Mesenchymal stem cell (in vitro differentiated cells and primary cell): Measurements from ENCODE around the gene BEX3.

Experiments used
- DNase-seq: peaks from one replicate; pipeline ENCODE4 v3.0.0-alpha.2; 2013
- H2AFZ ChIP-seq: one replicate; pipeline ENCODE4 v1.6.1; 2013; ENCODE audit warnings: low read depth, mild to moderate bottlenecking, control low read depth, inconsistent platforms, low read length, moderate library complexity
- H2AK5ac ChIP-seq: 2 replicates; pipeline ENCODE4 v1.6.1; 2013; ENCODE audit warnings: low read length, moderate library complexity, mild to moderate bottlenecking, inconsistent platforms; ENCODE audit not compliant: severe bottlenecking
- H2BK120ac ChIP-seq: one replicate; pipeline ENCODE4 v1.6.1; 2013; ENCODE audit warnings: low read depth, mild to moderate bottlenecking, inconsistent platforms, low read length, moderate library complexity
- H2BK12ac ChIP-seq, 2 experiments: one replicate each; pipeline ENCODE4 v1.6.1; 2013; ENCODE audit warnings: inconsistent platforms in 2 of 2, low read length in 2 of 2, mild to moderate bottlenecking in 2 of 2, moderate library complexity in 2 of 2, control low read depth in 1 of 2
- H2BK15ac ChIP-seq: one replicate; pipeline ENCODE4 v1.6.1; 2013; ENCODE audit warnings: mild to moderate bottlenecking, low read depth, inconsistent platforms; ENCODE audit not compliant: poor library complexity, severe bottlenecking
- H2BK5ac ChIP-seq: 2 replicates; pipeline ENCODE4 v1.6.1; 2013; ENCODE audit warnings: low read depth, mild to moderate bottlenecking, low read length, control low read depth, inconsistent platforms; ENCODE audit not compliant: poor library complexity, severe bottlenecking
- H3K14ac ChIP-seq, 2 experiments: one replicate each; pipeline ENCODE4 v1.6.1; 2013; ENCODE audit warnings: inconsistent platforms in 2 of 2, low read length in 2 of 2, control low read depth in 1 of 2, mild to moderate bottlenecking in 1 of 2, moderate library complexity in 1 of 2
- H3K18ac ChIP-seq, 2 experiments: one replicate each; pipeline ENCODE4 v1.6.1; 2013; ENCODE audit warnings: inconsistent platforms in 2 of 2, low read length in 2 of 2, control low read depth in 1 of 2, low read depth in 1 of 2, mild to moderate bottlenecking in 1 of 2
- H3K23ac ChIP-seq, 2 experiments: one replicate each; pipeline ENCODE4 v1.6.1; 2013; ENCODE audit warnings: inconsistent platforms in 2 of 2, low read length in 2 of 2, mild to moderate bottlenecking in 2 of 2, moderate library complexity in 2 of 2, control low read depth in 1 of 2
- H3K27ac ChIP-seq: 2 replicates; pipeline ENCODE4 v1.5.1; 2013; ENCODE audit warnings: mild to moderate bottlenecking, moderate library complexity, low read length, control low read depth, inconsistent platforms; ENCODE audit not compliant: poor library complexity, severe bottlenecking
- H3K27me3 ChIP-seq, 2 experiments: 2 replicates each; pipeline versions ENCODE4 v1.6.1 to v1.7.0; 2013; ENCODE audit warnings: low read length in 2 of 2, mild to moderate bottlenecking in 2 of 2, moderate library complexity in 2 of 2, control low read depth in 1 of 2, inconsistent platforms in 1 of 2; ENCODE audit not compliant: control insufficient read depth in 1 of 2, insufficient read depth in 1 of 2
- H3K36me3 ChIP-seq, 2 experiments: 2 replicates each; pipeline versions ENCODE4 v1.6.1 to v1.7.0; 2013; ENCODE audit warnings: low read length in 2 of 2, control low read depth in 1 of 2, inconsistent platforms in 1 of 2, low read depth in 1 of 2, mild to moderate bottlenecking in 1 of 2; ENCODE audit not compliant: insufficient read depth in 2 of 2, control insufficient read depth in 1 of 2
- H3K4ac ChIP-seq, 2 experiments: one replicate each; pipeline ENCODE4 v1.6.1; 2013; ENCODE audit warnings: inconsistent platforms in 2 of 2, low read length in 2 of 2, mild to moderate bottlenecking in 2 of 2, moderate library complexity in 2 of 2, control low read depth in 1 of 2, low read depth in 1 of 2
- H3K4me1 ChIP-seq: 2 replicates; pipeline ENCODE4 v1.6.1; 2013; ENCODE audit warnings: low read depth, low read length, control low read depth; ENCODE audit not compliant: control insufficient read depth, insufficient read depth
- H3K4me2 ChIP-seq: 2 replicates; pipeline ENCODE4 v1.6.1; 2013; ENCODE audit warnings: low read length, mild to moderate bottlenecking, inconsistent platforms; ENCODE audit not compliant: poor library complexity, severe bottlenecking
- H3K4me3 ChIP-seq, 2 experiments: 2 replicates each; pipeline versions ENCODE4 v1.5.1 to v1.7.0; 2013; ENCODE audit warnings: low read length in 2 of 2, mild to moderate bottlenecking in 2 of 2, control low read depth in 1 of 2, low read depth in 1 of 2; ENCODE audit not compliant: insufficient read depth in 1 of 2
- H3K79me1 ChIP-seq: replicated peaks from 2 replicates; pipeline ENCODE4 v1.6.1; 2013; ENCODE audit warnings: mild to moderate bottlenecking, control low read depth, low read length, inconsistent platforms; ENCODE audit not compliant: poor library complexity, severe bottlenecking
- H3K9ac ChIP-seq: 2 replicates; pipeline ENCODE4 v1.7.0; 2013; ENCODE audit warnings: mild to moderate bottlenecking, low read length, moderate library complexity
- H3K9me3 ChIP-seq: 2 replicates; pipeline ENCODE4 v1.7.0; 2013; ENCODE audit warnings: mild to moderate bottlenecking, low read length; ENCODE audit not compliant: control insufficient read depth
- H4K8ac ChIP-seq: one replicate; pipeline ENCODE4 v1.6.1; 2013; ENCODE audit warnings: inconsistent platforms, mild to moderate bottlenecking, low read length, moderate library complexity
- H4K91ac ChIP-seq: one replicate; pipeline ENCODE4 v1.6.1; 2013; ENCODE audit warnings: mild to moderate bottlenecking, low read length, inconsistent platforms
- WGBS: methylation state at CpG from one replicate; pipeline ENCODE4 v1.1.7; 2013; ENCODE audit warnings: mixed read lengths; 5-methylcytosine and 5-hydroxymethylcytosine counted together

The BEX3 gene

DNA sequence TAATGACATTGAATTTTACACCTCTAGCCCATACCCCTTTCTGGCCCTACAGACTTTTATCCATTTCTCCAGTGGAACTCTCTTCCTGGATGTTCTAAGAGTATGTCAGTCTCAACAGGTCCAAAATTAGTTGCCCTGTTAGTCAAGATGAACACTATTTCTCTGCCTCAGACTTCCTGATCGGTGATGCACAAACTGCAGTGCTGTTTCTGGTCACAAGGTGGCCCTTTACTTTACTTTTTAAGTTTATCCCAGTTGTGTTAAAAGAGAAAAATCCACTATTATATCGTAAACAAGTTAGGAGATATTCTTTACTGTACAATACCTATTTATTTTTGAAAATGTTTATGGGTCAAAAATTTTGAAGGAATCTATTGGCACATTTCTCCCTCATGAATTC lies 33.2 kb upstream of the BEX3 start:
- WGBS, result no CpG with 5 or more reads among the region's 2 CpGs
- H2AK5ac ChIP-seq, result no peak overlapping the region
- no peaks in the 10 kb centered on the region for H3K79me1 ChIP-seq

DNA sequence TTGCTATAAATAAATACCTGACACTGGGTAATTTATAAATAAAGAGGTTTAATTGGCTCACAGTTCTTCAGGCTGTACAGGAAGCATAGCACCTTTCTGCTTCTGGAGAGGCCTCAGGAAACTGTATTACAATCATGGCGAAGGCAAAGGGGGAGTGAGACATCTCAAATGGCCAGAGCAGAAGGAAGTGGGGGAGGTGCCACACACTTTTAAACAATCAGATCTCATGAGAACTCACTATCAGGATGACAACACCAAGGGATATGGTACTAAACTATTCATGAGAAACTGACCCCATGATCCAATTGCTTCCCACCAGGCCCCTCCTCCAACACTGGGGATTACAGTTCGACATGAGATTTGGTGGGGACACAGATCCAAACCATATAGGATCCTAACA lies 31.7 kb upstream of the BEX3 start:
- no peak overlapping the region for H2AFZ ChIP-seq
- H2BK12ac ChIP-seq, result no peak overlapping the region
- no peak overlapping the region for H3K9ac ChIP-seq
- H4K8ac ChIP-seq, result no peak overlapping the region
- H3K27ac ChIP-seq, result no peak overlapping the region
- H3K4me1 ChIP-seq, result no peaks in the 10 kb centered on the region
- H3K4me2 ChIP-seq, result no peak overlapping the region
- H3K14ac ChIP-seq, result no peak overlapping the region
- no peak overlapping the region for H4K91ac ChIP-seq
- no peak overlapping the region for H3K4ac ChIP-seq
- no peak overlapping the region for H3K4me3 ChIP-seq
- DNase-seq, result no peak
- peaks cover 0 to 33% of the 10 kb centered on the region in 2 experiments for H3K27me3 ChIP-seq
- no peak overlapping the region for H2BK120ac ChIP-seq
- no peaks in the 10 kb centered on the region for H3K36me3 ChIP-seq
- no peak overlapping the region for H3K23ac ChIP-seq
- no peaks in the 10 kb centered on the region for H3K79me1 ChIP-seq
- H2AK5ac ChIP-seq, result no peak overlapping the region
- H2BK15ac ChIP-seq, result no peak overlapping the region
- H3K9me3 ChIP-seq, result no peaks in the 10 kb centered on the region
- WGBS, result no CpG with 5 or more reads among the region's 2 CpGs
- no peak overlapping the region for H2BK5ac ChIP-seq
- no peak overlapping the region for H3K18ac ChIP-seq

More for the DNA sequence above, 33.2 kb upstream of the BEX3 start:
- no peak overlapping the region for H3K14ac ChIP-seq
- H2BK12ac ChIP-seq, result no peak overlapping the region
- H2AFZ ChIP-seq, result no peak overlapping the region
- no peak overlapping the region for H3K23ac ChIP-seq
- H3K4me3 ChIP-seq, result no peak overlapping the region
- H2BK5ac ChIP-seq, result no peak overlapping the region
- H3K9me3 ChIP-seq, result no peaks in the 10 kb centered on the region
- H4K8ac ChIP-seq, result no peak overlapping the region
- no peak overlapping the region for H3K27ac ChIP-seq
- H2BK120ac ChIP-seq, result no peak overlapping the region
- H3K27me3 ChIP-seq, result peaks cover 0 to 26% of the 10 kb centered on the region in 2 experiments
- no peak overlapping the region for H4K91ac ChIP-seq
- DNase-seq, result peak; percentile 47
- H2BK15ac ChIP-seq, result no peak overlapping the region
- peak overlapping the region; percentile 37 for H3K9ac ChIP-seq
- no peak overlapping the region for H3K4ac ChIP-seq
- H3K4me1 ChIP-seq, result no peaks in the 10 kb centered on the region
- H3K18ac ChIP-seq, result no peak overlapping the region
- no peaks in the 10 kb centered on the region for H3K36me3 ChIP-seq
- H3K4me2 ChIP-seq, result no peak overlapping the region

DNA sequence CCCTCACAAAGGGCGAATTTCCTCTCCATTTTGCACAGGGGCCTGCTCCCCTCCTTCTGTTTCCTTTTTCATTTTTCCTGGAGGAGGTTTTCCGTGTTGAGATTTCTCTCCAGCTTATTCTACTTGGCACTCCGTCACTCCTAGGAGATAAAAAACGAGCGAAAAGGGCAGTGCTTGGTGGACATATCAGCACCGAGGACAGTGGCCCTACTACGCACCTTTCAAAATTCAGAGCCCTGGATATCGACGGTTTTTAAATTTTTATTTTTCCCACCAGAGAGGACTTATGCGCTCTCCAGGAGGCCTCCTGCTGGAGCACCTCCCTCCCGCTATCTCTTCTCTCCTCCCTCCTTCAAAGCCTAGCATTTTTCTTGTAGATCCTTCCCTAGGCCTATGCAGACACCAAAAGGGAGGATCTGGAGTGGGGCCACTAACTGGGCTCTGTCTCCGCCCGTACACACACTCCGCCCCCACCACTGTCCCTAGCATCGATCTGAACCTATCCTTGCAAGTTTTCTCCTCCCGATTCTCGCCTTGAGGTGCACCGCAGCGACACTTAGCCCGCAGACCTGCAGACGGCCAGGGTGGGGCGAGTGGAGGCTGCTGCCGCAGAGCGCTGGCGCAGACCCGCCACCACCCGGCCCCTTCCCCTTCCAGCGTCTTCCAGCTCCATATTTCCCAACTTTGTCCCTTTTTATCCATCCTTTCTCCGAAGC lies 28.5 kb upstream of the BEX3 start:
- H3K4me3 ChIP-seq, result no peak overlapping the region
- H3K79me1 ChIP-seq, result no peaks in the 10 kb centered on the region
- no peaks in the 10 kb centered on the region for H3K9me3 ChIP-seq
- no peak overlapping the region for H2BK12ac ChIP-seq
- no peak overlapping the region for H2BK120ac ChIP-seq
- no peak overlapping the region for H3K4me2 ChIP-seq
- H2AK5ac ChIP-seq, result no peak overlapping the region
- H2BK5ac ChIP-seq, result no peak overlapping the region
- no peak overlapping the region for H3K27ac ChIP-seq
- no peak overlapping the region for H3K18ac ChIP-seq
- H4K91ac ChIP-seq, result no peak overlapping the region
- no peaks in the 10 kb centered on the region for H3K36me3 ChIP-seq
- no peak overlapping the region for H2BK15ac ChIP-seq
- peaks cover 0 to 30% of the 10 kb centered on the region in 2 experiments for H3K27me3 ChIP-seq
- H2AFZ ChIP-seq, result no peak overlapping the region
- no peak overlapping the region for H3K14ac ChIP-seq
- no peak for DNase-seq
- H3K4ac ChIP-seq, result no peak overlapping the region
- 47% methylated on average over 25 of the region's 29 CpGs for WGBS
- H3K9ac ChIP-seq, result no peak overlapping the region
- no peaks in the 10 kb centered on the region for H3K4me1 ChIP-seq
- no peak overlapping the region for H3K23ac ChIP-seq
- no peak overlapping the region for H4K8ac ChIP-seq

DNA sequence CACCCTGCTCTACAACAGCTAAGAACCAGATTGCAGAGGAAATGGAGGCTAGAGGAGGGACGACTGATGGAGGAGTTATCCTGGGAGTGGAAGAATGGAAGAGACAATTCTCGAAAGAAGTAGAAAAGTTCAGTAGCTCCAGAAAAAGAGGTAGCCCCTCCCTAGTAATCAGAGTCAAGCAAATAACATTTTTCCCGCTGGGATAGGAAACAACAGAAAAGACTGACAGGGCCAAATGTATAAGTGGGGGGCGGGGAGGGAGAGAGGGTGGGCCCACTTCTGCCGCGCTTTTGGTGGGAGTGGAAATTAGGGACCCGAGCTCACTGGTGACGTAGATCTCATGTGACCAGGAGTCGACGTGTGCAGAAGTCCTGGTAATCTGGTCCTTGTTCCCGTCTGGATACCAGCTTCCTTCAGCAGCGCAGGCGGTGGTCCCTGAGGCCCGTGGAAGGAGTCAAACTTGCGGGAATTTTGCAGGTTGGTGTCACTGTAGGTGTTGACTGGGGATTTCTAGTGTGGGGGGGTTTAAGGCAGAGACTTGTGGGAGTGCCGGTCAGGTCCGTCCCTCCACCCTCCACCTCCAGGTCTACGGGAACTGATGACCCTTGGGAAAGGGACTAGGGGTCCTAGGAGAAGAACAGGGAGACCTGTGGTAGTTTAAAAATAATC lies 20.1 kb upstream of the BEX3 start, which contains the start of gene TCEAL9:
TSS of gene TCEAL9 (plus strand) at position 377 of the 669 bp plus-strand sequence. CDS start 1,179 bp downstream, outside the sequence.
- peak within 1 kb of the TSS in 1 of 2 experiments; percentile 92 for H3K4ac ChIP-seq
- 0% methylated on average over 12 of the region's 18 CpGs for WGBS
- H3K4me1 ChIP-seq, result peaks cover 2% of the 10 kb centered on the region
- H2BK120ac ChIP-seq, result peak within 1 kb of the TSS; percentile 13
- no peaks in the 10 kb centered on the region for H3K9me3 ChIP-seq
- H3K18ac ChIP-seq, result peak within 1 kb of the TSS; percentile 92 to 95
- peak within 1 kb of the TSS; percentile 74 to 89 for H3K4me3 ChIP-seq
- H3K14ac ChIP-seq, result no peak within 1 kb of the TSS
- peak within 1 kb of the TSS; percentile 25 for H2BK5ac ChIP-seq
- H2AK5ac ChIP-seq, result peak within 1 kb of the TSS; percentile 70
- peak within 1 kb of the TSS; percentile 80 for H4K91ac ChIP-seq
- H3K36me3 ChIP-seq, result peaks cover 0 to 10% of the 10 kb centered on the region in 2 experiments
- H3K27ac ChIP-seq, result peak within 1 kb of the TSS; percentile 88
- peak within 1 kb of the TSS; percentile 99 for H3K9ac ChIP-seq
- peak within 1 kb of the TSS; percentile 52 for H3K4me2 ChIP-seq
- H4K8ac ChIP-seq, result peak within 1 kb of the TSS; percentile 41
- no peak within 1 kb of the TSS for H2BK15ac ChIP-seq
- no peak within 1 kb of the TSS for H2AFZ ChIP-seq
- peaks cover 0 to 7% of the 10 kb centered on the region in 2 experiments for H3K27me3 ChIP-seq
- H3K23ac ChIP-seq, result peak within 1 kb of the TSS in 1 of 2 experiments; percentile 79
- DNase-seq, result peak; percentile 84
- no peak within 1 kb of the TSS for H2BK12ac ChIP-seq
- H3K79me1 ChIP-seq, result no peaks in the 10 kb centered on the region
